ENCODE results near the gene DOCK4.

Gene DOCK4

GRCh38 chr7:112070674-112071256, 135.4 kb downstream of the DOCK4 start:
- Mint-ChIP-seq H3K4me3 (no peak overlapping the region), H3K27ac (no peak overlapping the region), H3K4me1 (ENCODE audit: low read depth) (no peaks in the 10 kb centered on the region), H3K36me3 (no peaks in the 10 kb centered on the region), H3K27me3 (peaks cover 17% of the 10 kb centered on the region), H3K9me3 (ENCODE audit: low read depth) (no peaks in the 10 kb centered on the region)

- H3K4me1 Mint-ChIP-seq (ENCODE audit: low read depth): no peaks in the 10 kb centered on the region
- no peak overlapping the region for H3K4me3 Mint-ChIP-seq
- H3K9me3 Mint-ChIP-seq (ENCODE audit: low read depth): no peaks in the 10 kb centered on the region
- H3K36me3 Mint-ChIP-seq: no peaks in the 10 kb centered on the region
- H3K27me3 Mint-ChIP-seq: peaks cover 14% of the 10 kb centered on the region
- no peak overlapping the region for H3K27ac Mint-ChIP-seq
Measured at GRCh38 chr7:112069879-112070321, 136.3 kb downstream of the DOCK4 start.

GRCh38 chr7:112068967-112069366, 137.2 kb downstream of the DOCK4 start:
- Mint-ChIP-seq H3K4me3 (no peak overlapping the region), H3K27me3 (peaks cover 9% of the 10 kb centered on the region), H3K4me1 (ENCODE audit: low read depth) (no peaks in the 10 kb centered on the region), H3K36me3 (no peaks in the 10 kb centered on the region), H3K27ac (no peak overlapping the region), H3K9me3 (ENCODE audit: low read depth) (no peaks in the 10 kb centered on the region)

GRCh38 chr7:112067632-112068540, 138.3 kb downstream of the DOCK4 start:
- Mint-ChIP-seq H3K27ac (no peak overlapping the region), H3K27me3 (peaks cover 7% of the 10 kb centered on the region), H3K36me3 (no peaks in the 10 kb centered on the region), H3K4me3 (no peak overlapping the region), H3K4me1 (ENCODE audit: low read depth) (no peaks in the 10 kb centered on the region), H3K9me3 (ENCODE audit: low read depth) (no peaks in the 10 kb centered on the region)

- no peak overlapping the region for H3K4me3 Mint-ChIP-seq
- H3K27me3 Mint-ChIP-seq: peaks cover 7% of the 10 kb centered on the region
- no peak overlapping the region for H3K27ac Mint-ChIP-seq
- no peaks in the 10 kb centered on the region for H3K9me3 Mint-ChIP-seq (ENCODE audit: low read depth)
- no peaks in the 10 kb centered on the region for H3K4me1 Mint-ChIP-seq (ENCODE audit: low read depth)
- H3K36me3 Mint-ChIP-seq: no peaks in the 10 kb centered on the region
Measured at GRCh38 chr7:112067200-112067599, 139.0 kb downstream of the DOCK4 start.

- H3K9me3 Mint-ChIP-seq (ENCODE audit: low read depth): no peaks in the 10 kb centered on the region
- no peaks in the 10 kb centered on the region for H3K36me3 Mint-ChIP-seq
- peaks cover 9% of the 10 kb centered on the region for H3K27me3 Mint-ChIP-seq
- no peak overlapping the region for H3K4me3 Mint-ChIP-seq
- no peaks in the 10 kb centered on the region for H3K4me1 Mint-ChIP-seq (ENCODE audit: low read depth)
- H3K27ac Mint-ChIP-seq: no peak overlapping the region
Measured at GRCh38 chr7:112065758-112066157, 140.4 kb downstream of the DOCK4 start.

GRCh38 chr7:112064627-112065385, 141.4 kb downstream of the DOCK4 start:
- Mint-ChIP-seq H3K4me3 (no peak overlapping the region), H3K4me1 (ENCODE audit: low read depth) (no peaks in the 10 kb centered on the region), H3K9me3 (ENCODE audit: low read depth) (no peaks in the 10 kb centered on the region), H3K36me3 (no peaks in the 10 kb centered on the region), H3K27me3 (peaks cover 6% of the 10 kb centered on the region), H3K27ac (no peak overlapping the region)

- Mint-ChIP-seq H3K27me3 (peaks cover 2% of the 10 kb centered on the region), H3K4me3 (no peak overlapping the region), H3K9me3 (ENCODE audit: low read depth) (no peaks in the 10 kb centered on the region), H3K27ac (no peak overlapping the region), H3K4me1 (ENCODE audit: low read depth) (no peaks in the 10 kb centered on the region), H3K36me3 (no peaks in the 10 kb centered on the region)
Measured at GRCh38 chr7:112063974-112064373, 142.2 kb downstream of the DOCK4 start.

- Mint-ChIP-seq H3K9me3 (ENCODE audit: low read depth) (no peaks in the 10 kb centered on the region), H3K36me3 (no peaks in the 10 kb centered on the region), H3K4me3 (no peak overlapping the region), H3K4me1 (ENCODE audit: low read depth) (no peaks in the 10 kb centered on the region), H3K27me3 (peaks cover 2% of the 10 kb centered on the region), H3K27ac (no peak overlapping the region)
Measured at GRCh38 chr7:112061051-112061450, 145.1 kb downstream of the DOCK4 start.

- Mint-ChIP-seq H3K4me3 (no peak overlapping the region), H3K4me1 (ENCODE audit: low read depth) (no peaks in the 10 kb centered on the region), H3K27ac (no peak overlapping the region), H3K9me3 (ENCODE audit: low read depth) (no peaks in the 10 kb centered on the region), H3K27me3 (peaks cover 2% of the 10 kb centered on the region), H3K36me3 (no peaks in the 10 kb centered on the region)
Measured at GRCh38 chr7:112060625-112061024, 145.6 kb downstream of the DOCK4 start.

GRCh38 chr7:112059675-112060074, 146.5 kb downstream of the DOCK4 start:
- no peak overlapping the region for H3K27ac Mint-ChIP-seq
- H3K4me1 Mint-ChIP-seq (ENCODE audit: low read depth): no peaks in the 10 kb centered on the region
- no peak overlapping the region for H3K4me3 Mint-ChIP-seq
- H3K9me3 Mint-ChIP-seq (ENCODE audit: low read depth): no peaks in the 10 kb centered on the region
- peaks cover 2% of the 10 kb centered on the region for H3K27me3 Mint-ChIP-seq
- H3K36me3 Mint-ChIP-seq: no peaks in the 10 kb centered on the region

GRCh38 chr7:112058686-112059085, 147.5 kb downstream of the DOCK4 start:
- Mint-ChIP-seq H3K27me3 (peaks cover 2% of the 10 kb centered on the region), H3K9me3 (ENCODE audit: low read depth) (no peaks in the 10 kb centered on the region), H3K4me3 (no peak overlapping the region), H3K27ac (no peak overlapping the region), H3K36me3 (no peaks in the 10 kb centered on the region), H3K4me1 (ENCODE audit: low read depth) (no peaks in the 10 kb centered on the region)

GRCh38 chr7:112056409-112056808, 149.8 kb downstream of the DOCK4 start:
- Mint-ChIP-seq H3K27ac (no peak overlapping the region), H3K9me3 (ENCODE audit: low read depth) (no peaks in the 10 kb centered on the region), H3K27me3 (peaks cover 2% of the 10 kb centered on the region), H3K36me3 (no peaks in the 10 kb centered on the region), H3K4me3 (no peak overlapping the region), H3K4me1 (ENCODE audit: low read depth) (no peaks in the 10 kb centered on the region)

GRCh38 chr7:112053737-112054069, 152.5 kb downstream of the DOCK4 start:
- Mint-ChIP-seq H3K27me3 (no peaks in the 10 kb centered on the region), H3K4me3 (no peak overlapping the region), H3K36me3 (no peaks in the 10 kb centered on the region), H3K27ac (no peak overlapping the region), H3K4me1 (ENCODE audit: low read depth) (no peaks in the 10 kb centered on the region), H3K9me3 (ENCODE audit: low read depth) (no peaks in the 10 kb centered on the region)
